Measurements from ENCODE around the gene LAMTOR2. TPM values are rescaled to one million over a fixed set of nuclear protein-coding genes. Genes with fewer than 3 reads are reported as not detected.
A peak's percentile ranks its signal among the peaks of the same experiment; 100 is the strongest.

LAMTOR2 gene
- total and polyA plus RNA-seq, 4 donors, result 71.2 to 143 (median 103) TPM

- peaks cover 0 to 21% (median 5%) of the 10 kb centered on the region in 4 donors for H3K36me3 ChIP-seq (ENCODE audit: control insufficient read depth in 4 of 4, insufficient read depth in 4 of 4, low read length in 4 of 4)
- 49 to 58% methylated on average over 59 to 73 of the region's 73 CpGs for WGBS, 2 donors
- ATAC-seq (ENCODE audit: insufficient read depth, low FRiP score) (peak; percentile 21), DNase-seq (peak; percentile 51 to 82 (median 65))
- peaks cover 0 to 70% (median 21%) of the 10 kb centered on the region in 5 donors for H3K4me1 ChIP-seq (ENCODE audit: control insufficient read depth in 5 of 5, insufficient read depth in 5 of 5, low read length in 5 of 5)
- H3K9me3 ChIP-seq (ENCODE audit: control insufficient read depth in 4 of 4, insufficient read depth in 3 of 4, low read length in 3 of 4), result no peaks in the 10 kb centered on the region
- peak overlapping the region; percentile 24 for H3K4me3 ChIP-seq
- H3K27me3 ChIP-seq (ENCODE audit: control insufficient read depth in 3 of 3, insufficient read depth in 3 of 3, low read length in 2 of 3), result no peaks in the 10 kb centered on the region
- no peak for TF ChIP-seq CTCF (IDR thresholded peaks at IDR 0.05; ENCODE audit: control extremely low read depth, extremely low read depth)
- no peak overlapping the region for H3K9ac ChIP-seq (ENCODE audit: insufficient read depth in 1 of 2, low read length in 2 of 2)
- H3K27ac ChIP-seq (ENCODE audit: low read depth in 1 of 2, low read length in 1 of 2), result peak overlapping the region in 1 of 2 donors; percentile 41
Observed at GRCh38 chr1:156076609-156077429, 22.2 kb downstream of the LAMTOR2 start.

DNA sequence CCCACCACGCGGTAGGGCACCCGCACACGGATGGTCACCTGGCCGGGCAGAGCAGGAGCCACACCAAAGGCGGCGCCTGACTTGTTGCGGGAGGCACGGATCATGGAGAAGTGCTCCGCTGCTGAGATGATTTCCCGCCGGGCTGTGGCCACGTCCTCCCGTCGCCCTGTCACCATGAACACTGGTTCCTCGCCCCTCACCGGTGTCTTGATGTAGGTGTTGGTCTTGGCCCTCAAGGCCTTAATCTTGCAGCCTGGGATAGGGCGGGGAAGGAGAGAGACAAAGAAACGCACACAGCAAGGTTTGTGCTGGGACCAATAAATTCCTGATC lies 22.8 kb downstream of the LAMTOR2 start:
- no peak overlapping the region for H3K9ac ChIP-seq (ENCODE audit: insufficient read depth in 1 of 2, low read length in 2 of 2)
- H3K9me3 ChIP-seq (ENCODE audit: control insufficient read depth in 4 of 4, insufficient read depth in 3 of 4, low read length in 3 of 4), result no peaks in the 10 kb centered on the region
- TF ChIP-seq CTCF (IDR thresholded peaks at IDR 0.05; ENCODE audit: control extremely low read depth, extremely low read depth), result no peak
- ATAC-seq (ENCODE audit: insufficient read depth, low FRiP score) (no peak), DNase-seq (no peak)
- no peak overlapping the region for H3K4me3 ChIP-seq
- peaks cover 0 to 69% (median 21%) of the 10 kb centered on the region in 5 donors for H3K4me1 ChIP-seq (ENCODE audit: control insufficient read depth in 5 of 5, insufficient read depth in 5 of 5, low read length in 5 of 5)
- WGBS, 2 donors, result 90 to 92% methylated on average over 19 of the region's 19 CpGs
- H3K27ac ChIP-seq (ENCODE audit: low read depth in 1 of 2, low read length in 1 of 2), result peak overlapping the region in 1 of 2 donors; percentile 41
- H3K36me3 ChIP-seq (ENCODE audit: control insufficient read depth in 4 of 4, insufficient read depth in 4 of 4, low read length in 4 of 4), result peaks cover 0 to 21% (median 5%) of the 10 kb centered on the region in 4 donors
- H3K27me3 ChIP-seq (ENCODE audit: control insufficient read depth in 3 of 3, insufficient read depth in 3 of 3, low read length in 2 of 3), result no peaks in the 10 kb centered on the region

DNA sequence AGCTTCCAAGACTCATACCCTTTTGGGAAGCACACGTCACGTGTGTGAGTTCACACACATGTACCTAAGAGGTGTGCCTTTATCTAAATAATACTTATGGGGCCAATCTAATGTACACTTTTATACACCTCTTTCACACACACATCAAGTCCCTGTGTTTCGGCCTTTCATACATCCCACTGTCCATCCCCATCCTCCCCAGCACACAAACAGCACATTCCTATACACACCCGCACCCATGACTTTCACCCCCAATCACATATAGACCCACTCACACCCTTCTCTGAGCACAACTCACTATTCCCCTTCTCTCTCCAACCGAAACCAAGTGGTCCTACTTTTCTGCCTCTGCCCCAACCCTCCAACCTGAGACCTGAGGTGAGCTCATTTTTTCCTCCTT lies 24.1 kb downstream of the LAMTOR2 start:
- no peak overlapping the region for H3K4me3 ChIP-seq
- ATAC-seq (ENCODE audit: insufficient read depth, low FRiP score) (no peak), DNase-seq (no peak)
- H3K4me1 ChIP-seq (ENCODE audit: control insufficient read depth in 5 of 5, insufficient read depth in 5 of 5, low read length in 5 of 5), result peaks cover 0 to 61% (median 22%) of the 10 kb centered on the region in 5 donors
- H3K27me3 ChIP-seq (ENCODE audit: control insufficient read depth in 3 of 3, insufficient read depth in 3 of 3, low read length in 2 of 3), result no peaks in the 10 kb centered on the region
- H3K27ac ChIP-seq (ENCODE audit: low read depth in 1 of 2, low read length in 1 of 2), result no peak overlapping the region
- peaks cover 0 to 21% (median 5%) of the 10 kb centered on the region in 4 donors for H3K36me3 ChIP-seq (ENCODE audit: control insufficient read depth in 4 of 4, insufficient read depth in 4 of 4, low read length in 4 of 4)
- WGBS, 2 donors, result 95 to 97% methylated on average over 5 of the region's 5 CpGs
- H3K9me3 ChIP-seq (ENCODE audit: control insufficient read depth in 4 of 4, insufficient read depth in 3 of 4, low read length in 3 of 4), result no peaks in the 10 kb centered on the region
- no peak for TF ChIP-seq CTCF (IDR thresholded peaks at IDR 0.05; ENCODE audit: control extremely low read depth, extremely low read depth)
- peak overlapping the region in 1 of 2 donors; percentile 25 for H3K9ac ChIP-seq (ENCODE audit: insufficient read depth in 1 of 2, low read length in 2 of 2)

Measured in lung (tissue), 12 donors.